Sigmoid colon (tissue), 4 donors: ENCODE results near the gene RTP2.

Experiments used
- EP300 ChIP-seq, 4 donors: sonication (generic); formaldehyde crosslinking; IDR thresholded peaks; one replicate each; pipeline ENCODE4 v1.6.1; 2017; ENCODE audit warnings: antibody characterized with exemption in 4 of 4
- POLR2A ChIP-seq, 2 donors: fragments of 450-650 bp; IDR thresholded peaks; one replicate each; pipeline ENCODE4 v1.6.1; 2016; ENCODE audit warnings: antibody characterized with exemption in 2 of 2, mild to moderate bottlenecking in 2 of 2, moderate library complexity in 2 of 2
- POLR2AphosphoS5 ChIP-seq, 4 donors: sonication (generic); formaldehyde crosslinking; IDR thresholded peaks; one replicate each; pipeline ENCODE4 v1.6.1; 2017; ENCODE audit warnings: antibody characterized with exemption in 4 of 4
- TF ChIP-seq, protein P1 (sequence below), 4 experiments: fragments of 450-650 bp in 3 of 4; fragments of 200-600 bp in 1 of 4; IDR thresholded peaks; one replicate each; pipeline ENCODE4 v1.5.1; 2016 to 2019; ENCODE audit warnings: antibody characterized with exemption in 4 of 4, mild to moderate bottlenecking in 3 of 4, moderate library complexity in 2 of 4

DNA sequence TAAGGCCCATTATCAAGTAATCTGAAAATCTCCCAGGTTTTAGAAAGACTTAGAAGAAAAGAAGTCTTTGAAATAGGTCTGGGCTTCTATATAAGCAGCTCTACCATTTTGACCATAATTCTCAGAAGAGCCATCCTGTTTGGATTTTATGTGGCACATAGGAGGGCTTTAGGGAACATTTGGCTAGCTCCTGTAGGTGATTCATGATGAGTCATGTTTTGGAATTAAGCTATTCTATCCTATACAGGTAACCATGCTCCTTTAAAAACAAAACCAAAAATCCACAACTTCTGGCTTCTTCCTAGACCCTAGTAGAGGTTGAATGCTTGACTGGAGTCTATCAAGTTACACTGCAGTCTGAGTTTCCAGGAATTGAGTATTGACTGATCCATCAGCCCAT is 41.1 kb downstream of the RTP2 start:
- TF ChIP-seq, protein P1, sequence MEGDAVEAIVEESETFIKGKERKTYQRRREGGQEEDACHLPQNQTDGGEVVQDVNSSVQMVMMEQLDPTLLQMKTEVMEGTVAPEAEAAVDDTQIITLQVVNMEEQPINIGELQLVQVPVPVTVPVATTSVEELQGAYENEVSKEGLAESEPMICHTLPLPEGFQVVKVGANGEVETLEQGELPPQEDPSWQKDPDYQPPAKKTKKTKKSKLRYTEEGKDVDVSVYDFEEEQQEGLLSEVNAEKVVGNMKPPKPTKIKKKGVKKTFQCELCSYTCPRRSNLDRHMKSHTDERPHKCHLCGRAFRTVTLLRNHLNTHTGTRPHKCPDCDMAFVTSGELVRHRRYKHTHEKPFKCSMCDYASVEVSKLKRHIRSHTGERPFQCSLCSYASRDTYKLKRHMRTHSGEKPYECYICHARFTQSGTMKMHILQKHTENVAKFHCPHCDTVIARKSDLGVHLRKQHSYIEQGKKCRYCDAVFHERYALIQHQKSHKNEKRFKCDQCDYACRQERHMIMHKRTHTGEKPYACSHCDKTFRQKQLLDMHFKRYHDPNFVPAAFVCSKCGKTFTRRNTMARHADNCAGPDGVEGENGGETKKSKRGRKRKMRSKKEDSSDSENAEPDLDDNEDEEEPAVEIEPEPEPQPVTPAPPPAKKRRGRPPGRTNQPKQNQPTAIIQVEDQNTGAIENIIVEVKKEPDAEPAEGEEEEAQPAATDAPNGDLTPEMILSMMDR (IDR thresholded peaks at IDR 0.05): no peak
- TF ChIP-seq POLR2A (IDR thresholded peaks at IDR 0.05) (no peak), POLR2AphosphoS5 (IDR thresholded peaks at IDR 0.05) (no peak), EP300 (IDR thresholded peaks at IDR 0.05) (no peak)
